ENCODE results near the gene SH3RF3.

SH3RF3 gene

DNA sequence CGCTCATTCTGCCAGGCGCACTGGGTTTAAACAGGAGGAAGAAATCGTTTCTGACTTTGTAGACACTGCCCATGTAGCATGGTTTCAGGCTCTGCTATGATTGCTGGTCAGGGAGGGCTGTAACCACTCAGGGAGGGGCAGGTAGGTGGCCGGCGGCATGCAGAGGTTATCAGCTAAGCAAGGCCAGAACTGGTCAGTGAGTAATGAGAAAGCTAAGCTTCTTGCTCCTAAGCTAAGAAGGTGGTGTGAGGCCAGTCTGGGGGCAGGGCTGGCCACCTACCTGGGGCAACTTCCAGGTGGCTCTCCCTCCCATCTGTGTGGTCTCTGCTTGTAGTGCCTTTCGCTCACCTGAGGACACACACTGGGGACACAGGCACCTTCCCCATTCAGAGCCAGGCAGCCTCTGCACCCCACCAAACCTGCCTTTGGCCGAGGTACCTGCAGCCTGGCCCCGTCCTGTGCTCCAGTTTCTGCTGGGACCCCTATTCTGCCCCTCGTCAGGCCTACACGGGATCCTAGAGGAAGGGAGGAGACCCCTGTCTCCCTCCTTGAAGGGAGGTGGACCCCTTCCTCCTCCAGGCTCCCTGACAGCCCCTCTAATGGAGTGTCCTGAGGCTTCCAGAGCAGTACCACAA is 288.8 kb downstream of the SH3RF3 start:
- no peak for TF ChIP-seq FOXP2 (optimal IDR thresholded peaks at IDR 0.05; ENCODE audit: borderline replicate concordance, extremely low read depth, extremely low read length, insufficient read depth)
- TF ChIP-seq, protein P1, sequence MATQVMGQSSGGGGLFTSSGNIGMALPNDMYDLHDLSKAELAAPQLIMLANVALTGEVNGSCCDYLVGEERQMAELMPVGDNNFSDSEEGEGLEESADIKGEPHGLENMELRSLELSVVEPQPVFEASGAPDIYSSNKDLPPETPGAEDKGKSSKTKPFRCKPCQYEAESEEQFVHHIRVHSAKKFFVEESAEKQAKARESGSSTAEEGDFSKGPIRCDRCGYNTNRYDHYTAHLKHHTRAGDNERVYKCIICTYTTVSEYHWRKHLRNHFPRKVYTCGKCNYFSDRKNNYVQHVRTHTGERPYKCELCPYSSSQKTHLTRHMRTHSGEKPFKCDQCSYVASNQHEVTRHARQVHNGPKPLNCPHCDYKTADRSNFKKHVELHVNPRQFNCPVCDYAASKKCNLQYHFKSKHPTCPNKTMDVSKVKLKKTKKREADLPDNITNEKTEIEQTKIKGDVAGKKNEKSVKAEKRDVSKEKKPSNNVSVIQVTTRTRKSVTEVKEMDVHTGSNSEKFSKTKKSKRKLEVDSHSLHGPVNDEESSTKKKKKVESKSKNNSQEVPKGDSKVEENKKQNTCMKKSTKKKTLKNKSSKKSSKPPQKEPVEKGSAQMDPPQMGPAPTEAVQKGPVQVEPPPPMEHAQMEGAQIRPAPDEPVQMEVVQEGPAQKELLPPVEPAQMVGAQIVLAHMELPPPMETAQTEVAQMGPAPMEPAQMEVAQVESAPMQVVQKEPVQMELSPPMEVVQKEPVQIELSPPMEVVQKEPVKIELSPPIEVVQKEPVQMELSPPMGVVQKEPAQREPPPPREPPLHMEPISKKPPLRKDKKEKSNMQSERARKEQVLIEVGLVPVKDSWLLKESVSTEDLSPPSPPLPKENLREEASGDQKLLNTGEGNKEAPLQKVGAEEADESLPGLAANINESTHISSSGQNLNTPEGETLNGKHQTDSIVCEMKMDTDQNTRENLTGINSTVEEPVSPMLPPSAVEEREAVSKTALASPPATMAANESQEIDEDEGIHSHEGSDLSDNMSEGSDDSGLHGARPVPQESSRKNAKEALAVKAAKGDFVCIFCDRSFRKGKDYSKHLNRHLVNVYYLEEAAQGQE (IDR thresholded peaks at IDR 0.05; ENCODE audit: insufficient read depth in 1 of 2, low read depth in 2 of 2, low read length in 2 of 2), result no peak
- TF ChIP-seq POLR2AphosphoS5 (IDR thresholded peaks at IDR 0.05; ENCODE audit: low read depth, low read length), result no peak
- TF ChIP-seq TAF1 (IDR thresholded peaks at IDR 0.05; ENCODE audit: borderline replicate concordance, insufficient read depth, low read length), result no peak
- no peak for TF ChIP-seq SIN3A (IDR thresholded peaks at IDR 0.05; ENCODE audit: borderline replicate concordance, insufficient read depth, low read length)

DNA sequence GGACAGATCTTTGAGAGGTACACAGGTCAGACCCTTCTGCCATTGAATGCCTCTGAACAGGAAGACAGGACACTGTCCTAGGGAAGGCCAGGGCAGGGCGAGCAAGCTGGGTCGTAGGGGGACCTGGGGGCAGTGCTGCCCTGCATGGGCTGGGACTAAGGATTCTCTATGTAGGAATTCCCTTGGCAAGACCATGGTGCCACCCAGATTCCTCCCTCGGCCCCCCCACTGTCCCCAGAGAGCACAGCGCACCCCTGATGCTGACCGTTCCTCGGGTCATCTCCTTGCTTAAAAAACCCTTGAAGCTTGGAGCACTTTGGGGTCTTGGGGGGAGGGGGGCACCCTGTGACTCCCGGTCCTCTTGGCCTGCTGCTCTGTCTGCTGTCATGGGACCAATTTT is 289.7 kb downstream of the SH3RF3 start:
- TF ChIP-seq SIN3A (IDR thresholded peaks at IDR 0.05; ENCODE audit: borderline replicate concordance, insufficient read depth, low read length), result no peak
- no peak for TF ChIP-seq FOXP2 (optimal IDR thresholded peaks at IDR 0.05; ENCODE audit: borderline replicate concordance, extremely low read depth, extremely low read length, insufficient read depth)
- TF ChIP-seq POLR2AphosphoS5 (IDR thresholded peaks at IDR 0.05; ENCODE audit: low read depth, low read length), result no peak
- no peak for TF ChIP-seq TAF1 (IDR thresholded peaks at IDR 0.05; ENCODE audit: borderline replicate concordance, insufficient read depth, low read length)
- TF ChIP-seq, protein P1 (IDR thresholded peaks at IDR 0.05; ENCODE audit: insufficient read depth in 1 of 2, low read depth in 2 of 2, low read length in 2 of 2), result no peak

DNA sequence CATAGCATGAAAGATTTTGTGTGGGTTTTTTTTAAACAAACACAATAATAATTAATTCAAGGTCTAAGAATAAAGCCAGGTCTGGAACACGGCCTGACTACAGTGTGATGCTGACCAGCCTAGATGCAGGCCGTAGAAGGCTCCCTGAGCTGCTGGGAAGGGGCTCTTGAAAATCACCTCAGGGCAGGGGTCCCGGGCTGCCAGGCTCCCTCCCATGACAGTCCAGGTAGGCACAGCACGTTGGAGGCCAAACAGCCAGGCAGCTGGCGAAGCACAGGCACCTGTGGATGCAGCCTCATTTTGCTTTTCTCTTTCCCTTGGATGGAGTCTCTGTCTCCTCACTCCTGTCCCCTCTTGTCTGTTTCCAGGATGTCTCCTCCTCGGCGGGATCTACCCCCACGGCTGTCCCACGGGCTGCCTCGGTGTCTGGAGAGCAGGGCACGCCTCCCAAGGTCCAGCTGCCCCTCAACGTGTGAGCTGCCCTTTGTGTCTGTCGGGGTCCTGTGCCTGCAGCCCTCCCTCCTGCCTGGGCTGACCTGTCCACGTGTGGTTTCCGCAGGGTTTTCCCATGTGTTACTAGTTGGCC is 290.3 kb downstream of the SH3RF3 start:
- TF ChIP-seq, protein P1 (IDR thresholded peaks at IDR 0.05; ENCODE audit: insufficient read depth in 1 of 2, low read depth in 2 of 2, low read length in 2 of 2), result no peak

DNA sequence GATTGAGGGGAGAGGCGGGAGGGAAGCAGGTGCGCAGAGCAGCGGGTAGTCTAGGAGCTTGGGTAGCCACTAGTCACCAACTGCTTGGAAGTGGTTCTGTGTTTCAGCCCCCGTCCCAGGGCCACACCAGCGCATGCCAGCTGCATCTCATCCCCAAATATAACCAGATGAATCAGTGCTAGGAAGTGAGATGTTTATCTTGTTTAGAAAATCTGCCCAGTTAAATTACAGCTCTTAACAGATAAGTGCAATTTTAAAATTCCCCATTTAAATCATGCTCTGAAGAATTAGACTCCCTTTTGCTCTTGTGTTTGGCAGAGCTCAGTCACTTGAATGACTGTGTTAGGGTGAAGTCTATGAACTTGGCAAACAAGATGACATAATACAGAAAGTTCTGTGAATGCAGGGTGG is 291.0 kb downstream of the SH3RF3 start:
- TF ChIP-seq SIN3A (IDR thresholded peaks at IDR 0.05; ENCODE audit: borderline replicate concordance, insufficient read depth, low read length) (no peak), FOXP2 (optimal IDR thresholded peaks at IDR 0.05; ENCODE audit: borderline replicate concordance, extremely low read depth, extremely low read length, insufficient read depth) (peak; percentile 24)

DNA sequence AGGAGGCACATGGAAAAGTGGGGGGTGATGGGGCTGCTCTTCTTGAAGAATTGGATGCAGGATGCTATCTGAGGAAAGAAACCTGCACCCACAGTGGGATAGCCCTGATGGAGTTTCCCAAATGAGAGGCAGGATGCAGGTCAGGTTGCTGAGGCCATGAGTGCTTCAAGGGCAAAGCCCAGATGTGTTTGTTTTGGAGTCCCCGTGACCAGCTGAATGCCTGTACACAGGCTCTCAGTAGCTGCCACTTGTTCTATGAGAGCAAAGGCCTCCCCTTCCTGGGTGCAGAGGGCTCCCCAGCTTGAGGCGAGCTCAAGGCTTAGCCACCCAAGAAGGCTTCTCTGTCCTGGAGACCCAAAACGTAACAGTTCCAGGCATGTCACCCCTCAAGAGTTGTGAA is 292.1 kb downstream of the SH3RF3 start:
- TF ChIP-seq, protein P1 (IDR thresholded peaks at IDR 0.05; ENCODE audit: insufficient read depth in 1 of 2, low read depth in 2 of 2, low read length in 2 of 2), result no peak
- TF ChIP-seq SIN3A (IDR thresholded peaks at IDR 0.05; ENCODE audit: borderline replicate concordance, insufficient read depth, low read length), result no peak
- no peak for TF ChIP-seq TAF1 (IDR thresholded peaks at IDR 0.05; ENCODE audit: borderline replicate concordance, insufficient read depth, low read length)
- TF ChIP-seq FOXP2 (optimal IDR thresholded peaks at IDR 0.05; ENCODE audit: borderline replicate concordance, extremely low read depth, extremely low read length, insufficient read depth), result no peak
- no peak for TF ChIP-seq POLR2AphosphoS5 (IDR thresholded peaks at IDR 0.05; ENCODE audit: low read depth, low read length)
